PFSK-1 (cell line): Measurements from ENCODE around the gene IARS1.

Experiments
- FOXP2 ChIP-seq: optimal IDR thresholded peaks from 2 replicates; pipeline ENCODE3; 2011; ENCODE audit warnings: borderline replicate concordance, control low read depth, inconsistent platforms; ENCODE audit not compliant: insufficient read depth; ENCODE audit errors: extremely low read length, extremely low read depth
- POLR2AphosphoS5 ChIP-seq: IDR thresholded peaks from 2 replicates; pipeline ENCODE4 v1.6.1; 2012; ENCODE audit warnings: low read depth, mild to moderate bottlenecking, control low read depth, low read length, moderate library complexity
- REST ChIP-seq, 2 experiments: IDR thresholded peaks; 2 replicates each; pipeline versions ENCODE4 v1.6.1 to v1.8.0; 2011 to 2012; ENCODE audit warnings: low read depth in 2 of 2, low read length in 2 of 2, control low read depth in 1 of 2, inconsistent platforms in 1 of 2, mild to moderate bottlenecking in 1 of 2, moderate library complexity in 1 of 2; ENCODE audit not compliant: insufficient read depth in 1 of 2
- SIN3A ChIP-seq: IDR thresholded peaks from 2 replicates; pipeline ENCODE4 v1.6.1; 2012; ENCODE audit warnings: mild to moderate bottlenecking, low read length, moderate library complexity, borderline replicate concordance; ENCODE audit not compliant: insufficient read depth
- TAF1 ChIP-seq: IDR thresholded peaks from 2 replicates; pipeline ENCODE4 v1.6.1; 2012; ENCODE audit warnings: low read length, control low read depth, borderline replicate concordance; ENCODE audit not compliant: insufficient read depth

The IARS1 gene

GRCh38 chr9:92247296-92247695, 46.2 kb downstream of the IARS1 start:
- no peak for TF ChIP-seq REST (IDR thresholded peaks at IDR 0.05; ENCODE audit: insufficient read depth in 1 of 2, low read depth in 2 of 2, low read length in 2 of 2)
- no peak for TF ChIP-seq SIN3A
- TF ChIP-seq TAF1: no peak
- TF ChIP-seq FOXP2: no peak
- TF ChIP-seq POLR2AphosphoS5: no peak

DNA sequence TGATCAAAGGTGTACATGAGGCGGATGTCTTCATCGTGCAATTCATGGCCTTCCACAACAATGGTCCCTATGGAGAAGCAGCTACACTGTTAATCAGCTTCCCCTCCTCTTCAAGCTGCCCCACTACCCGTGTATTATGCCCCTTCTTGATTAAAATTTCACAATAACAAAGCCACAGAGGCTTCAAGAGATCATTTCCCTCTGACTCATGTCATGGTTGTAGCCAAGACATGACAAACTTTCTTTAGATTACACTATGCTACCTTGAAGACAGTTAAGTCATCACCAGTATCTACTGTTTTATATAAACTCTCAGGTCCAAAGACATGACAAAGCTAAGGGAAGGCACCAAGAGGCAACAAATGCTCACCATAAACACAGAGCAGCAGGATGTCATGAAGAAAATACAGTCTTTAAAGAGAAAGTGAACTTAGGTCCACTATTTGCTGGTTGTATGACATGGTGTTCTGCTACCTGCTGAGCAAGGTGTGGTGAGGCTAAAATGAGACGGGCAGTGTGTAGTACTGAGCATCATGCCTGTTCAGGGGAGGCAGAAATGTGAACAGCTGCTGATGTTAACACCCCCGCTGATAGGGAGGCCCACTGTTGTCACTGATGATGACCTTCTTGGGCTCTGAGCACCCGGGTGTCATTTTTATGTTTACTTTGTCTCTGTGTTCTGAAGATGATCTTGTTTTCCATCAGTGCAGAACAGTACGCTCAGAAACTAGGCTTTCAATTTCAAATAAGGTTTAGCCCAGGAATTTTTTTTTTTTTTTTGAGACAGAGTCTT, 48.3 kb downstream of the IARS1 start:
- no peak for TF ChIP-seq TAF1
- no peak for TF ChIP-seq SIN3A
- TF ChIP-seq FOXP2: no peak
- TF ChIP-seq REST (IDR thresholded peaks at IDR 0.05; ENCODE audit: insufficient read depth in 1 of 2, low read depth in 2 of 2, low read length in 2 of 2): no peak
- no peak for TF ChIP-seq POLR2AphosphoS5
